K562 (cell line): ENCODE measurements around the gene ZNF487. TPM values are rescaled to one million over a fixed set of nuclear protein-coding genes. Genes with fewer than 3 reads are reported as not detected.

Experiments
- ATAC-seq: fragments of 200-7000 bp; cut with Tn5 transposase; 3 replicates; pipeline ENCODE4 v1.9.1; 2020; ENCODE audit warnings: moderate library complexity
- BruUV-seq: library from RNA; stranded (reverse); fragments of 400-500 nt; replicated peaks from 2 replicates; lab custom pipeline; 2021; lab: Mats Ljungman, UMichigan
- CTCF ChIA-PET: fragments of 300-600 bp; formaldehyde crosslinking; extraction: SDS; loops from one replicate; lab custom pipeline; 2021; ENCODE audit warnings: low intra/inter-chr PET ratio; lab: Yijun Ruan, JAX
- POLR2A ChIA-PET: fragments of 300-600, 350-650 bp; sonication (Branson Sonifier 250); formaldehyde crosslinking; extraction: SDS; loops from one replicate; lab custom pipeline; 2021; ENCODE audit warnings: antibody characterized with exemption, inconsistent platforms; lab: Yijun Ruan, JAX
- DNase-seq, 4 experiments: peaks; one replicate each; pipeline versions ENCODE4 v3.0.0 to v3.0.0-alpha.2; 2011 to 2018; ENCODE audit warnings: low spot score in 3 of 4, mixed read lengths in 3 of 4; ENCODE audit errors: extremely low read depth in 1 of 4
- FAIRE-seq: peaks from 2 replicates; lab custom pipeline; 2011; peaks lifted over from hg19 to GRCh38; lab: Jason Lieb, UNC
- H2AFZ ChIP-seq: 2 replicates; pipeline ENCODE4 v1.6.0; 2011; ENCODE audit warnings: low read depth, low read length, control low read depth, inconsistent platforms
- H3K27ac ChIP-seq: fragments of 200-600 bp; 3 replicates; pipeline ENCODE4 v1.8.0; 2011; ENCODE audit warnings: low read depth, mild to moderate bottlenecking, control low read depth, inconsistent platforms, low read length, moderate library complexity, mixed read lengths; ENCODE audit errors: extremely low read depth
- H3K27me3 ChIP-seq, 2 experiments: fragments of 300-600 bp in 1 of 2; 2 replicates in 1 of 2; 3 replicates in 1 of 2; pipeline versions ENCODE4 v1.6.0 to v1.8.0; 2011; ENCODE audit warnings: inconsistent platforms in 2 of 2, low read length in 2 of 2, mild to moderate bottlenecking in 1 of 2, mixed read lengths in 1 of 2, moderate library complexity in 1 of 2; ENCODE audit not compliant: control insufficient read depth in 2 of 2, insufficient read depth in 2 of 2
- H3K36me3 ChIP-seq: fragments of 300-600 bp; 3 replicates; pipeline ENCODE4 v1.8.0; 2011; ENCODE audit warnings: mild to moderate bottlenecking, low read length, inconsistent platforms; ENCODE audit not compliant: control insufficient read depth, insufficient read depth
- H3K4me1 ChIP-seq, 2 experiments: fragments of 200-600 bp in 1 of 2; replicated peaks in 1 of 2; 2 replicates in 1 of 2; 3 replicates in 1 of 2; pipeline versions ENCODE4 v1.5.1 to v1.8.0; 2011; ENCODE audit warnings: inconsistent platforms in 2 of 2, low read length in 2 of 2, mild to moderate bottlenecking in 1 of 2, mixed read lengths in 1 of 2, moderate library complexity in 1 of 2; ENCODE audit not compliant: control insufficient read depth in 2 of 2, insufficient read depth in 2 of 2
- H3K4me2 ChIP-seq: 2 replicates; pipeline ENCODE4 v1.6.1; 2011; ENCODE audit warnings: low read length, control low read depth, inconsistent platforms, mixed read lengths; ENCODE audit not compliant: insufficient read depth
- H3K4me3 ChIP-seq: fragments of 200-600 bp; sonication (generic), shearing (Covaris generic); 2 replicates; pipeline ENCODE4 v1.5.1; 2016; ENCODE audit warnings: control low read depth, inconsistent platforms
- H3K79me2 ChIP-seq: fragments of 200-600 bp; 3 replicates; pipeline ENCODE4 v1.8.0; 2011; ENCODE audit warnings: low read length, inconsistent platforms; ENCODE audit not compliant: control insufficient read depth, insufficient read depth
- H3K9ac ChIP-seq, 2 experiments: 2 replicates each; pipeline versions ENCODE4 v1.6.0 to v1.6.1; 2011; ENCODE audit warnings: low read depth in 2 of 2, low read length in 2 of 2, control low read depth in 1 of 2, inconsistent platforms in 1 of 2, mild to moderate bottlenecking in 1 of 2, mixed read lengths in 1 of 2; ENCODE audit not compliant: insufficient read depth in 1 of 2
- H3K9me1 ChIP-seq: one replicate; pipeline ENCODE4 v1.6.0; 2011; ENCODE audit warnings: inconsistent platforms, mild to moderate bottlenecking, low read length, moderate library complexity; ENCODE audit not compliant: control insufficient read depth, insufficient read depth
- H3K9me3 ChIP-seq: replicated peaks from 2 replicates; pipeline ENCODE4 v1.5.1; 2011; ENCODE audit warnings: low read depth, low read length, inconsistent platforms; ENCODE audit not compliant: control insufficient read depth, insufficient read depth
- H4K20me1 ChIP-seq: replicated peaks from 2 replicates; pipeline ENCODE4 v1.6.1; 2011; ENCODE audit warnings: low read length, inconsistent platforms, mixed read lengths; ENCODE audit not compliant: control insufficient read depth, insufficient read depth
- FOXM1 ChIP-seq, 2 experiments: fragments of 450-650 bp in 1 of 2; sonication (generic) in 1 of 2; formaldehyde crosslinking in 1 of 2; IDR thresholded peaks; 2 replicates each; pipeline versions ENCODE4 v1.6.1 to v1.9.0; 2017 to 2022; ENCODE audit warnings: low read depth in 2 of 2, mild to moderate bottlenecking in 2 of 2, missing genetic modification reagents in 1 of 2, moderate library complexity in 1 of 2
- MXI1 ChIP-seq: IDR thresholded peaks from 2 replicates; pipeline ENCODE4 v1.6.1; 2011; ENCODE audit warnings: low read depth, mild to moderate bottlenecking, improper control_type of control experiment, low read length
- NR2C2 ChIP-seq, 2 experiments: fragments of 200-800 bp in 1 of 2; sonication (Bioruptor generic) in 1 of 2; sonication (generic) in 1 of 2; formaldehyde crosslinking in 1 of 2; IDR thresholded peaks; 2 replicates each; pipeline versions ENCODE4 v1.6.1 to v1.8.0; 2016 to 2022; ENCODE audit warnings: mild to moderate bottlenecking in 1 of 2, missing compliant biosample characterization in 1 of 2, missing genetic modification characterization in 1 of 2, missing genetic modification reagents in 1 of 2
- RBM14 ChIP-seq: fragments of 200-400 bp; formaldehyde crosslinking; IDR thresholded peaks from 2 replicates; pipeline ENCODE4 v1.6.1; 2018; ENCODE audit warnings: low read depth, mild to moderate bottlenecking, low read length, moderate library complexity, borderline replicate concordance; ENCODE audit not compliant: insufficient read depth
- SREBF1 ChIP-seq: fragments of 150-350 bp; IDR thresholded peaks from 2 replicates; pipeline ENCODE4 v1.6.1; 2014; ENCODE audit warnings: antibody characterized with exemption, low read depth, low read length, borderline replicate concordance
- YY1 ChIP-seq, 3 experiments: IDR thresholded peaks; 2 replicates each; pipeline ENCODE4 v1.6.1; 2011; ENCODE audit warnings: low read length in 2 of 3, mild to moderate bottlenecking in 2 of 3, moderate library complexity in 2 of 3, borderline replicate concordance in 1 of 3, control low read depth in 1 of 3, low read depth in 1 of 3; ENCODE audit not compliant: insufficient read depth in 3 of 3, insufficient replicate concordance in 2 of 3, control insufficient read depth in 1 of 3, insufficient read length in 1 of 3; ENCODE audit errors: extremely low read depth in 1 of 3
- ZC3H4 ChIP-seq: sonication (generic); formaldehyde crosslinking; IDR thresholded peaks from 2 replicates; pipeline ENCODE4 v1.9.0; 2021; ENCODE audit warnings: missing genetic modification reagents, borderline replicate concordance
- ZNF274 ChIP-seq: IDR thresholded peaks from 2 replicates; pipeline ENCODE4 v1.6.1; 2011; ENCODE audit warnings: low read depth, mild to moderate bottlenecking, low read length, moderate library complexity, borderline replicate concordance
- WGBS: fragments of 100-300 bp; shearing (Covaris generic); methylation state at CpG from one replicate; pipeline ENCODE4 v1.1.6; 2016; ENCODE audit warnings: low coverage, mixed read lengths; ENCODE audit not compliant: insufficient coverage; ENCODE audit errors: missing lambda C conversion rate; 5-methylcytosine and 5-hydroxymethylcytosine counted together
- in situ Hi-C: fragments of 300-500 bp; cut with MboI; formaldehyde crosslinking; loops from 4 replicates; pipeline ENCODE4 v1.15.0; 2018; ENCODE audit warnings: inconsistent platforms, mixed read lengths
- intact Hi-C: fragments of 100-400 bp; cut with micrococcal nuclease; formaldehyde crosslinking; loops from 2 replicates; pipeline ENCODE4 v1.14.2; 2022
- polyA plus RNA-seq, 8 experiments: library from polyadenylated mRNA; depleted of rRNA in 4 of 8; stranded (reverse) in 5 of 8; unstranded in 3 of 8; fragments of >200 nt; fragmentation: Nextera tagmentation in 2 of 8; fragmentation: Illumina TruSeq in 1 of 8; extraction: Ambion mirVana in 2 of 8; extraction: Trizol in 1 of 8; gene quantifications; 2 replicates each; pipeline versions ENCODE4 v1.2.1 to v1.2.3, GENCODE V29; 2011 to 2014; ENCODE audit warnings: inconsistent platforms in 1 of 8, missing spikeins in 1 of 8
- total RNA-seq, 7 experiments: library from RNA; depleted of rRNA in 6 of 7; stranded (reverse); fragments of >200 nt in 6 of 7; fragmentation: Illumina TruSeq in 2 of 7; extraction: Trizol in 2 of 7; gene quantifications; 2 replicates each; pipeline versions ENCODE4 v1.2.1 to v1.2.3, GENCODE V29; 2011 to 2021; ENCODE audit warnings: low replicate concordance in 1 of 7
- TF ChIP-seq, protein P1 (sequence below): fragments of 150-350 bp; conservative IDR thresholded peaks from 2 replicates; pipeline ENCODE4 v1.6.1; 2014; ENCODE audit warnings: low read length
- TF ChIP-seq, protein P2 (sequence below): sonication (generic); formaldehyde crosslinking; IDR thresholded peaks from 2 replicates; pipeline ENCODE4 v1.8.0; 2022; ENCODE audit warnings: mild to moderate bottlenecking, low read depth, missing genetic modification reagents

ZNF487 gene
- total and polyA plus RNA-seq, 9 of the 15 experiments (the other 6 are each of a cell fraction or from before 2014, with no cell fraction given) = 1.9 to 6.5 (median 4.2) TPM

DNA sequence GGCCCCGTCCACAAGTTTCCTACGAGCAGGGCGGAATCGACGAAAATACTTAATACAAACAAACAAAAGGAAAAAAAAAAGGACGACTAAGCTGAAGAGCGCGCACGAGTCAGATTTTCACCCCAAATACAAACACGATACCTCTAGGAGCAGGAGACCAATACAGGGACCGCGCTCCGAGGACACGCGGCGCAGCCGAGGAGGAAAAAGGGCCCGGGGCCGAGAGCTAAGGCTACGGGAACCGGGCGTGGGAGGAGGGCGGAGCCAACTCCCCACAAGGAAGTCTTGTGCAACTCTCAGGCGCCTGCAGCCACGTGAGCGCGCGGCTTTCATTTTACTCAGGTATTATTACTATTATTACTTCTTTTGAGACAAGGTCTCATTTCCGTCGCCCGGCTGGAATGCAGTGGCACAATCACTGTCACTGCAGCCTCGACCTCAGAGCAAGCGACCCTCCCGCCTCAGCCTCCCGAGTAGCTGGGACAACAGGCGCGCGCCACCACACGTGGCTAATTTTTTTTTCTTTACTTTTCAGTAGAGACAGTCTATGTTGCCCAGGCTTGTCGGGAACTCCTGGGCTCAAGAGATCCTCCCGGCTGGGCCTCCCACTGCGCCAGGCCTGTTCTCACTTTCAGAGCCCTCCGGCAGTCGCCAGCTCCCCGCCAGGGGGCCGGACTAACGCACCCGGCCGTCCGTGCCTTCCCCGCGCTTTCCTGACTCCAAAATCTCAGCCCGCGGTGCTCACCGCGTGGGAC, 29.2 kb upstream of the ZNF487 start (continued):
- TF ChIP-seq, protein P1, sequence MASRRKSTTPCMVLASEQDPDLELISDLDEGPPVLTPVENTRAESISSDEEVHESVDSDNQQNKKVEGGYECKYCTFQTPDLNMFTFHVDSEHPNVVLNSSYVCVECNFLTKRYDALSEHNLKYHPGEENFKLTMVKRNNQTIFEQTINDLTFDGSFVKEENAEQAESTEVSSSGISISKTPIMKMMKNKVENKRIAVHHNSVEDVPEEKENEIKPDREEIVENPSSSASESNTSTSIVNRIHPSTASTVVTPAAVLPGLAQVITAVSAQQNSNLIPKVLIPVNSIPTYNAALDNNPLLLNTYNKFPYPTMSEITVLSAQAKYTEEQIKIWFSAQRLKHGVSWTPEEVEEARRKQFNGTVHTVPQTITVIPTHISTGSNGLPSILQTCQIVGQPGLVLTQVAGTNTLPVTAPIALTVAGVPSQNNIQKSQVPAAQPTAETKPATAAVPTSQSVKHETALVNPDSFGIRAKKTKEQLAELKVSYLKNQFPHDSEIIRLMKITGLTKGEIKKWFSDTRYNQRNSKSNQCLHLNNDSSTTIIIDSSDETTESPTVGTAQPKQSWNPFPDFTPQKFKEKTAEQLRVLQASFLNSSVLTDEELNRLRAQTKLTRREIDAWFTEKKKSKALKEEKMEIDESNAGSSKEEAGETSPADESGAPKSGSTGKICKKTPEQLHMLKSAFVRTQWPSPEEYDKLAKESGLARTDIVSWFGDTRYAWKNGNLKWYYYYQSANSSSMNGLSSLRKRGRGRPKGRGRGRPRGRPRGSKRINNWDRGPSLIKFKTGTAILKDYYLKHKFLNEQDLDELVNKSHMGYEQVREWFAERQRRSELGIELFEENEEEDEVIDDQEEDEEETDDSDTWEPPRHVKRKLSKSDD = no peak
- TF ChIP-seq, protein P2, sequence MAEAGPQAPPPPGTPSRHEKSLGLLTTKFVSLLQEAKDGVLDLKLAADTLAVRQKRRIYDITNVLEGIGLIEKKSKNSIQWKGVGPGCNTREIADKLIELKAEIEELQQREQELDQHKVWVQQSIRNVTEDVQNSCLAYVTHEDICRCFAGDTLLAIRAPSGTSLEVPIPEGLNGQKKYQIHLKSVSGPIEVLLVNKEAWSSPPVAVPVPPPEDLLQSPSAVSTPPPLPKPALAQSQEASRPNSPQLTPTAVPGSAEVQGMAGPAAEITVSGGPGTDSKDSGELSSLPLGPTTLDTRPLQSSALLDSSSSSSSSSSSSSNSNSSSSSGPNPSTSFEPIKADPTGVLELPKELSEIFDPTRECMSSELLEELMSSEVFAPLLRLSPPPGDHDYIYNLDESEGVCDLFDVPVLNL (CRISPR knock-in tag) = peak; percentile 78

DNA sequence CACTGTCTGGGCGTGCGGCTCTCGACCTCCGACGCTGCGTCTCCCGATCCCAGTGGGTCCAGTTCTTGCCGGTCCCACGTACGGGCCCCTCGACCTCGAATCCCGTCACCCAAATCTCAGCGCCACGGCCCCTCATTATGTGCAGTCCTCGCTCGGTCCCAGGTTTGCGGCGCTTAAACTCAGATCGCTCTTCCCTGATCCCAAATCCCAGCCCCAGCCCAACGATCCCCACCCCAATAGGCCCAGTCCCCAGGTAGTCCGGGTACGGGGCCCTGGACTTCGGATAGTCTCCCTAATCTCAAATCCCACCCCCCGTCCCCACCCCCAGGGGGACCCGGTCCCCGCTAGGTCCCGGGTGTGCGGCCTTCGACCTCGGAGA, 28.6 kb upstream of the ZNF487 start:
- FAIRE-seq (no peak), DNase-seq (no peak), ATAC-seq (peak; percentile 4)
- in situ Hi-C loops = no loop called here
- peak overlapping the region; percentile 91 for H3K27ac ChIP-seq
- no peaks in the 10 kb centered on the region for H3K27me3 ChIP-seq
- H3K4me2 ChIP-seq = peak overlapping the region; percentile 84
- H4K20me1 ChIP-seq = peaks cover 29% of the 10 kb centered on the region
- BruUV-seq = no TSS peak
- peak overlapping the region; percentile 82 for H3K4me3 ChIP-seq
- intact Hi-C loops = loop anchor here (1.0 kb wide), 1 partner anchor 28 kb away; no protein-coding TSS in a partner anchor
- H2AFZ ChIP-seq = no peak overlapping the region
- H3K4me1 ChIP-seq = peaks cover 16 to 45% of the 10 kb centered on the region in 2 experiments; a peak in 4 of 5 replicates
- CTCF ChIA-PET = no interaction called here
- H3K9ac ChIP-seq = peak overlapping the region; percentile 91 to 99
- H3K9me1 ChIP-seq = no peaks in the 10 kb centered on the region
- POLR2A ChIA-PET = interaction anchor here (0.6 to 3.9 kb wide), 11 partner anchors 10 to 91 kb away, joined by 3 to 60 read pairs (median 5); partner anchors contain the start of gene ZNF487
- WGBS = 0% methylated on average over 27 of the region's 31 CpGs
- peaks cover 64% of the 10 kb centered on the region for H3K79me2 ChIP-seq
- H3K9me3 ChIP-seq = no peaks in the 10 kb centered on the region
- peaks cover 27% of the 10 kb centered on the region; the same call in 2 of the 3 replicates for H3K36me3 ChIP-seq
- 0 out of 2 replicates have a peak, but pooled peaks have one; percentile 50 for TF ChIP-seq RBM14
- TF ChIP-seq YY1 (IDR thresholded peaks at IDR 0.05; ENCODE audit: borderline replicate concordance in 1 of 3, control insufficient read depth in 1 of 3, extremely low read depth in 1 of 3, insufficient read depth in 3 of 3, insufficient read length in 1 of 3, insufficient replicate concordance in 2 of 3, low read depth in 1 of 3, low read length in 2 of 3) = no peak
- no peak for TF ChIP-seq SREBF1
- 0 out of 2 replicates have a peak, but pooled peaks have one; percentile 2 for TF ChIP-seq NR2C2 (CRISPR knock-in tag; IDR thresholded peaks at IDR 0.05)
- TF ChIP-seq NR2C2 (tag; IDR thresholded peaks at IDR 0.05) = no peak
- TF ChIP-seq FOXM1 (IDR thresholded peaks at IDR 0.05; ENCODE audit: low read depth) = no peak
- no peak for TF ChIP-seq FOXM1 (CRISPR knock-in tag; IDR thresholded peaks at IDR 0.05; ENCODE audit: low read depth)
- TF ChIP-seq MXI1 = no peak
- TF ChIP-seq ZNF274 = no peak
- TF ChIP-seq ZC3H4 = 0 out of 2 replicates have a peak, but pooled peaks have one; percentile 52
